AG10803 (cell line): ENCODE measurements around the gene UROC1.

ENCODE experiments used
- DNase-seq: peaks from one replicate; pipeline ENCODE4 v3.0.0; 2010; ENCODE audit warnings: low read depth
- H3K4me3 ChIP-seq: 2 replicates; pipeline ENCODE4 v1.5.1; 2011; ENCODE audit warnings: mild to moderate bottlenecking, low read length, control low read depth
- TF ChIP-seq, protein P1 (sequence below): conservative IDR thresholded peaks from 2 replicates; pipeline ENCODE4 v1.5.1; 2011; ENCODE audit warnings: mild to moderate bottlenecking, low read length, control low read depth, inconsistent platforms

The UROC1 gene

DNA sequence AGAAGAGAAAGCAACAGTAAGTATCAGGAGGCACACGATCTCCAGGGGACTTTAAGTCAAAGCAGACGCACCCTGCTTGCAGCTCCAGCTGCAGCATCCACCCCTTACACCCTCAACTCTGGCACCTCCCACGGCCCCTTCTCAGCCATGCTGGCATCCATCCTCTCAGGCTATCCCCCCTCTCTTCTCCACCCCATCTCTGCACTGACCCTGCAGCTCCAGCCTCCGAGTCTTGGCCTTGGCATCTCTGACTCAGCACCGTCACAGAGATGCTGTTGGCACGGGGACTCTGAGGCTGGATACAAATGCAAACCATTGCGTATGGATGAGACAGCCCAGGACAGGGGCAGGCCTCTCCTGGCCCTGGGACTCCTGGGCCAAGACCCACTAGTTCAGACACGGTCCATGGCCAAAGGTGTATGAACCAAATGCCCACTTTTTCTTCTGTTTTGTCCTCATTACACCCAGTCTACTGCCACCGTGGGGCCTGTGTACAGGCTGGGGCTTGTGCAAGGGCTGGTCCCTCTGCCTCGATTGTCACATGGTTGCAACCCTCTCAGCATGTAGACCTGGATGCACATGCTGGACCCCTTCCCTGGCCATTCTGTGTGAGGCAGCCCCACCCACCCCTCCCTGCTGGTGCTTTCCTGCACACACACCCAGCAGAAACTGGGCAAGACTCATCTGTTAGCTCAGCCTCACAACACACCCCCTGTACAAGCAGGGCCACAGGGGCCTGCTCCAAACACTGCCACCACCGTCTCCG is 23.2 kb downstream of the UROC1 start:
- H3K4me3 ChIP-seq = no peak overlapping the region
- TF ChIP-seq, protein P1, sequence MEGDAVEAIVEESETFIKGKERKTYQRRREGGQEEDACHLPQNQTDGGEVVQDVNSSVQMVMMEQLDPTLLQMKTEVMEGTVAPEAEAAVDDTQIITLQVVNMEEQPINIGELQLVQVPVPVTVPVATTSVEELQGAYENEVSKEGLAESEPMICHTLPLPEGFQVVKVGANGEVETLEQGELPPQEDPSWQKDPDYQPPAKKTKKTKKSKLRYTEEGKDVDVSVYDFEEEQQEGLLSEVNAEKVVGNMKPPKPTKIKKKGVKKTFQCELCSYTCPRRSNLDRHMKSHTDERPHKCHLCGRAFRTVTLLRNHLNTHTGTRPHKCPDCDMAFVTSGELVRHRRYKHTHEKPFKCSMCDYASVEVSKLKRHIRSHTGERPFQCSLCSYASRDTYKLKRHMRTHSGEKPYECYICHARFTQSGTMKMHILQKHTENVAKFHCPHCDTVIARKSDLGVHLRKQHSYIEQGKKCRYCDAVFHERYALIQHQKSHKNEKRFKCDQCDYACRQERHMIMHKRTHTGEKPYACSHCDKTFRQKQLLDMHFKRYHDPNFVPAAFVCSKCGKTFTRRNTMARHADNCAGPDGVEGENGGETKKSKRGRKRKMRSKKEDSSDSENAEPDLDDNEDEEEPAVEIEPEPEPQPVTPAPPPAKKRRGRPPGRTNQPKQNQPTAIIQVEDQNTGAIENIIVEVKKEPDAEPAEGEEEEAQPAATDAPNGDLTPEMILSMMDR = no peak
- peak; percentile 26 for DNase-seq

DNA sequence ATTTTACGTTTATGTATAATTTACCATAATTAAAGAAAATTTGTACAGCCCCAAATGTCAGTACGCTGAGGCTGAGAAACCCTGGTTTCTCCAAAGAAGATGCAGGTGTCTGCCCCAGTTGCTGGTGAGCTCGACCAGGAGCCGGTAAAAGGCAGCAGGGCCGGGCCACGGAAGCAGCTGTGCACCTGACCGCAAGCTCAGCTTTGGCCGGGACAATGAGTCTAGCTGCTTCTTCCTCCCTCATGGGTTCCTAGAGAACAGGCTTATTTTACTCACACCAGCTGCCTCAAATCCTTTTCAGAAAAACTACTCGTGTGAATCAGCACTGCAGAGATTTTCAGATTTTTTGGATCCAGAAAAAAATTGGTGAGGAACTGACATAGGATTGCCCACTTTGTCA is 23.8 kb downstream of the UROC1 start:
- TF ChIP-seq, protein P1 = no peak
- DNase-seq = peak; percentile 3
- no peak overlapping the region for H3K4me3 ChIP-seq

DNA sequence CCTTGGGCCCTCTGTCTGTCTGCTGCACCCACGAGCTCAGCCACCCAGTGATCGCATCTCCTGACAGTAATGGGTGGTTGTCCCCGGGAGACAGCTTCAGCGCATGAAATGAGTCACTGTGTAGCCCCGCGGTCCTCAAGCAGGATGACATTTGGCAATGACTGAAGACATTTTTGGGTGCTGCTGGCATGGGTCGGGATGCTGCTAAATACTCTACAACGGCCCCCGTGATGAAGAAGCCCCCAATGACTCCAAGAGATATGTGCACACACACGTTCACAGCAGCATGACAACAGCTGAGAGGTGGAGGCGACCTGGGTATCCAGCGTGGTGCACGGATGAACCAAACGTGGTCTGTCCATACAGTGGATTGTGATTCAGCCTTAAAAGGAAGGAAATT is 24.5 kb downstream of the UROC1 start:
- DNase-seq = no peak
- H3K4me3 ChIP-seq = no peak overlapping the region
- TF ChIP-seq, protein P1 = no peak

DNA sequence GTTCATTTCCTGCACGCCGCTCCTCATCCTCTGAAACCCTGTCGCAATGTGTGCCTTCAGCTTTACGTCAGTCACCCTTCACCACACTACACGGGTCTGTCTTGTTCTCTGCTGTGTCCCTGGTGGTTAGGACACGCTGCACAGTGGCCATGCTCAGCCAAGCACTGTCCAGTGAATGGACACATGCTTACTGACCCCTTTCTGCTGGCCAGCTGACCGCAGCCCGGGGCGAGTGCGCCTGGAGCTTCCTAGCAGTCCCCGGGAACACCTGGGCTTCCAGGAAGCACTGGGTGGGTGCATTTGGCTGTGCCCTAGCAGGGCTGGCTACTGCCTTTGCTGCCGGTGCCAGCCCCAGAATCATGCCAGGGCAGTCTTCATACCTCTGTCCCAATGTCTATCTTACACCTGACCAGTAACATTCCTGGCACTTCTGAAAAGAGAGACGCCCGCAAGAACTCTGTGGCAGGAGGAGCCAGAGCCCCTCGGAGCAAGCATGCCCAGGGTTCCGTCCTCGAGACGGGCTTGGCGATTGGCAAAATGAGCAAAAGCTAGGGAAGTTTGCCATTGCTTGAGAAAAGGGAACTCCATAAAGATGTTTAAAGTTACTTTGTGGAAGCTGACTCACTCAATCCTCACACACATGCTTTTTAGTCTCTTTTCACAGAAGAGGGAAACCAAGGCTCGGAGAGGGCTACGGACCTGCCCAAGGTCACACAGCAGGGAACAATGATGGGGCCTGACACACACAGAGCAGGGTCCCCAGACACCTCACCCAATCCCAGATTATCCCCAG is 26.2 kb downstream of the UROC1 start:
- no peak overlapping the region for H3K4me3 ChIP-seq
- TF ChIP-seq, protein P1 = no peak
- no peak for DNase-seq

DNA sequence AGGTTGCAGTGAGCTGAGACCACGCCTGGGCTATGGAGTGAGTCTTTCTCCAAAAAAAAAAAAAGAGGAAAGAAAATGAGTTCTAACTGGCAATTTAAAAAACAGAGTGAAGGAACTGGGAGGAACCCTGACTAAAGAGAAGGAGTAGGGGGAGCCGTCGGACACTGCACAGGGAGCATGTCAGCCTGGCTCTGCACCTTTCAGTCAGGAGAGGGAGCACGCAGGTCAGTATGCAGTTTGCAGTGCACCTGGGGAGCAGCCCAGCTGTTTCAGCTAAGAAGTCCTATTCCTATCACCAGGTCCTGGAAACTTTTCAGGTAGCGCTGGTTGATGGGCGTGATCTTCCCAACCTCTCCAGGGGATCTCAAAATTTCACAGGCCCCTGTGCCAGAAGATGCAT is 27.0 kb downstream of the UROC1 start:
- no peak overlapping the region for H3K4me3 ChIP-seq
- DNase-seq = no peak
- TF ChIP-seq, protein P1 = no peak

DNA sequence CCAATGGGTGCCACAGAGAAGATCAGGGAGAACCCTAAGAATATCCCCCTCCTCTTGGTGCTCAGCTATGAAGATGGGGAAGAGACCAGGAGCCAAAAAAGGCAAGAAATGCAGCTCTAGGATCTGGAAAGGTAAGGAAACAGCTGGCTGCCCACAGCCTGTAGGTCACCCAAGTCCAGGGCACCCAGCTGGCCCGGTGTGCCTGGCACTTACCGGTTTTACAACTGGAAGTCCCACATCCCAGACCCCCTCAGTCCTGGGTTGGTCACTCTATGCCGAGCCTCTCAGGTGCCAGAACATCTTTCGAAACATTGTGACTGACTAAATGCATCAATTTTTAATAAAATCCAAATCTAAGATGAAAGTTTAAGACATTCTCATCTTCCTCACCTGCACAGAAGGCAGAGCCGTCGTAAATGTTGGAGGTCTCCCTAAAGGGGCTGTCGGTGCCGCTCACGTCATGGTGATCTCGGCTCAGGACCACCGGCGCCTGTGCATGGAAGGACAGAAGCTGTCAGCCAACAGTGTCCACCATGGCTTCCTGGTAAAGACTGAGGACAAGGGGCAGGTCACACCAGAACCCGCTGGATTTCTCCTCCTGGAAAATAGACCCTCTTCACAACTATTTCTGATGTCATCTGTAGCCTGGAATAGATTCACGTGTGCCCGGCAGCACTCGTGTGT is 28.5 kb downstream of the UROC1 start:
- DNase-seq = no peak
- TF ChIP-seq, protein P1 = no peak
- no peak overlapping the region for H3K4me3 ChIP-seq
